Measurements from ENCODE around the gene GARS1. TPM values are rescaled to one million over a fixed set of nuclear protein-coding genes. Genes with fewer than 3 reads are reported as not detected.

GARS1 gene
- total and polyA plus RNA-seq, 2 experiments from 2014 or later, result 313 to 471 TPM

GRCh38 chr7:30561389-30561788 is 33.3 kb upstream of the GARS1 start:
- Histone ChIP-seq H3K36me3 (ENCODE audit: low read depth) (no peaks in the 10 kb centered on the region), H3K9me2 (ENCODE audit: insufficient read depth) (no peaks in the 10 kb centered on the region), H3K27ac (no peak overlapping the region), H3K9me3 (ENCODE audit: low read depth) (no peaks in the 10 kb centered on the region), H3K79me2 (ENCODE audit: insufficient read depth) (no peaks in the 10 kb centered on the region), H3F3A (ENCODE audit: insufficient read depth) (no peaks in the 10 kb centered on the region; the same call in 1 of the 2 replicates), H3K4me3 (no peak overlapping the region), H3K9ac (no peak overlapping the region), H4K20me1 (ENCODE audit: insufficient read depth) (no peaks in the 10 kb centered on the region), H3K4me1 (ENCODE audit: insufficient read depth) (no peaks in the 10 kb centered on the region), H3K4me2 (ENCODE audit: unreplicated experiment) (no peak overlapping the region), H3K27me3 (replicated peaks; ENCODE audit: insufficient read depth) (no peaks in the 10 kb centered on the region), H2AFZ (no peak overlapping the region)
- no peak for TF ChIP-seq EZH2 (IDR thresholded peaks at IDR 0.05; ENCODE audit: insufficient read depth, poor library complexity, severe bottlenecking)
- TF ChIP-seq EZH2phosphoT487 (IDR thresholded peaks at IDR 0.05; ENCODE audit: insufficient read depth, low read depth), result no peak
- in situ Hi-C loops (cut with MboI), result loop anchor here (10.0 kb wide), 1 partner anchor 397 kb away; no protein-coding TSS in a partner anchor
- 89 to 90% methylated on average over 6 of the region's 6 CpGs for WGBS, 2 experiments (ENCODE audit: low coverage in 1 of 2, low lambda C conversion rate in 2 of 2, missing lambda C conversion rate in 2 of 2)
- no peak for DNase-seq

- TF ChIP-seq EZH2 (IDR thresholded peaks at IDR 0.05; ENCODE audit: insufficient read depth, poor library complexity, severe bottlenecking) (no peak), EZH2phosphoT487 (IDR thresholded peaks at IDR 0.05; ENCODE audit: insufficient read depth, low read depth) (no peak)
- no peak overlapping the region for H3K4me3 ChIP-seq
- no peak overlapping the region for H2AFZ ChIP-seq
- H3K9me2 ChIP-seq (ENCODE audit: insufficient read depth), result no peaks in the 10 kb centered on the region
- no peaks in the 10 kb centered on the region; the same call in 1 of the 2 replicates for H3F3A ChIP-seq (ENCODE audit: insufficient read depth)
- no peaks in the 10 kb centered on the region for H3K4me1 ChIP-seq (ENCODE audit: insufficient read depth)
- H3K27ac ChIP-seq, result no peak overlapping the region
- H3K9ac ChIP-seq, result no peak overlapping the region
- no peaks in the 10 kb centered on the region for H3K36me3 ChIP-seq (ENCODE audit: low read depth)
- WGBS, 2 experiments (ENCODE audit: low coverage in 1 of 2, low lambda C conversion rate in 2 of 2, missing lambda C conversion rate in 2 of 2), result 73 to 79% methylated on average over 6 of the region's 6 CpGs
- H3K9me3 ChIP-seq (ENCODE audit: low read depth), result no peaks in the 10 kb centered on the region
- H3K79me2 ChIP-seq (ENCODE audit: insufficient read depth), result no peaks in the 10 kb centered on the region
- no peaks in the 10 kb centered on the region for H4K20me1 ChIP-seq (ENCODE audit: insufficient read depth)
- no peak for DNase-seq
- in situ Hi-C loops (cut with MboI), result loop anchor here (10.0 kb wide), 1 partner anchor 398 kb away; no protein-coding TSS in a partner anchor
- H3K4me2 ChIP-seq (ENCODE audit: unreplicated experiment), result no peak overlapping the region
- no peaks in the 10 kb centered on the region for H3K27me3 ChIP-seq (replicated peaks; ENCODE audit: insufficient read depth)
Measured at GRCh38 chr7:30562498-30562897, 32.2 kb upstream of the GARS1 start.

GRCh38 chr7:30562909-30563308 is 31.8 kb upstream of the GARS1 start:
- H3K4me2 ChIP-seq (ENCODE audit: unreplicated experiment), result no peak overlapping the region
- no peaks in the 10 kb centered on the region for H3K9me3 ChIP-seq (ENCODE audit: low read depth)
- no peak overlapping the region for H2AFZ ChIP-seq
- H3K36me3 ChIP-seq (ENCODE audit: low read depth), result no peaks in the 10 kb centered on the region
- no peaks in the 10 kb centered on the region for H3K9me2 ChIP-seq (ENCODE audit: insufficient read depth)
- no peak overlapping the region for H3K9ac ChIP-seq
- in situ Hi-C loops (cut with MboI), result loop anchor here (10.0 kb wide), 1 partner anchor 398 kb away; no protein-coding TSS in a partner anchor
- 97 to 99% methylated on average over 8 of the region's 8 CpGs for WGBS, 2 experiments (ENCODE audit: low coverage in 1 of 2, low lambda C conversion rate in 2 of 2, missing lambda C conversion rate in 2 of 2)
- no peak overlapping the region for H3K4me3 ChIP-seq
- H3K79me2 ChIP-seq (ENCODE audit: insufficient read depth), result no peaks in the 10 kb centered on the region
- H3K27ac ChIP-seq, result no peak overlapping the region
- no peaks in the 10 kb centered on the region; the same call in 1 of the 2 replicates for H3F3A ChIP-seq (ENCODE audit: insufficient read depth)
- no peaks in the 10 kb centered on the region for H3K4me1 ChIP-seq (ENCODE audit: insufficient read depth)
- no peaks in the 10 kb centered on the region for H4K20me1 ChIP-seq (ENCODE audit: insufficient read depth)
- no peak for TF ChIP-seq EZH2phosphoT487 (IDR thresholded peaks at IDR 0.05; ENCODE audit: insufficient read depth, low read depth)
- no peak for TF ChIP-seq EZH2 (IDR thresholded peaks at IDR 0.05; ENCODE audit: insufficient read depth, poor library complexity, severe bottlenecking)
- no peaks in the 10 kb centered on the region for H3K27me3 ChIP-seq (replicated peaks; ENCODE audit: insufficient read depth)
- no peak for DNase-seq

DNA sequence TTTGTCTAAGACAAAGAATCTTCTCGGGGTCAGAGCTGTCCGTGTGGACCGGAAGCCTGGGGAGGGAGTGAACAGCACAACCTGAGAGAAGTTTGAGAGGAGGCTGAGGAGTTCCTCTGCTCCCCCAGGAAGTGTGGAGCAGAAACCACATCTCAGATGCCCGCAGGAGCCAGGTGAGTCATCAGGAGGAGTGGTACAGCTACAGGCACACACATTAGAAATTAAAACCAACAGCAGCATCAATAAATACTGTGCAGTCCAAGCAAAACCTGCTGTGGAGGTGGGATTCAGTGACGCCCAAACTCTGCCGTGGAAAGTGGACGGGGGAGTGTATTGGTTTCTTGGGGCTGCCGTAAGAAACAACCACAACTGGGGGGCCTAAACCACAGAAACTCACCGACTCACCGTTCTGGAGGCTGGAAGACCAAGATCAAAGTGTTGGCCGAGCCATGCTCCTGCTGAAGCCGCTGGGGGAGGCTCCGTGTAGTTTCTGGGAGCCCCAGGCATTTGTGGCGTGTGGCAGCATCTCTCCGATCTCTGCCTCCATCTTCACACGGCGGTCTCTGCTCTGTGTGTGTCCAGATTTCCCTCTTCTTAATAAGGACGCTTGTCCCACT is 31.2 kb upstream of the GARS1 start:
- Histone ChIP-seq H3K9ac (no peak overlapping the region), H3K27ac (no peak overlapping the region), H3K36me3 (ENCODE audit: low read depth) (no peaks in the 10 kb centered on the region; the same call in 1 of the 2 replicates), H3K27me3 (replicated peaks; ENCODE audit: insufficient read depth) (no peaks in the 10 kb centered on the region), H2AFZ (no peak overlapping the region), H3K4me3 (no peak overlapping the region), H3K9me2 (ENCODE audit: insufficient read depth) (no peaks in the 10 kb centered on the region), H3K4me2 (ENCODE audit: unreplicated experiment) (no peak overlapping the region), H4K20me1 (ENCODE audit: insufficient read depth) (no peaks in the 10 kb centered on the region), H3K79me2 (ENCODE audit: insufficient read depth) (no peaks in the 10 kb centered on the region), H3K9me3 (ENCODE audit: low read depth) (no peaks in the 10 kb centered on the region), H3F3A (ENCODE audit: insufficient read depth) (no peaks in the 10 kb centered on the region; the same call in 1 of the 2 replicates), H3K4me1 (ENCODE audit: insufficient read depth) (no peaks in the 10 kb centered on the region)
- TF ChIP-seq EZH2phosphoT487 (IDR thresholded peaks at IDR 0.05; ENCODE audit: insufficient read depth, low read depth) (no peak), EZH2 (IDR thresholded peaks at IDR 0.05; ENCODE audit: insufficient read depth, poor library complexity, severe bottlenecking) (no peak)
- in situ Hi-C loops (cut with MboI), result loop anchor here (10.0 kb wide), 1 partner anchor 399 kb away; no protein-coding TSS in a partner anchor
- WGBS, 2 experiments (ENCODE audit: low coverage in 1 of 2, low lambda C conversion rate in 2 of 2, missing lambda C conversion rate in 2 of 2), result 87 to 89% methylated on average over 18 of the region's 18 CpGs
- peak; percentile 52 for DNase-seq
